Upper lobe of left lung (tissue), 4 donors: ENCODE measurements around the gene ANKRD44.

ENCODE experiments used
- EP300 ChIP-seq, 4 donors: sonication (generic); formaldehyde crosslinking; IDR thresholded peaks; one replicate each; pipeline ENCODE4 v1.5.1; 2017; ENCODE audit warnings: antibody characterized with exemption in 4 of 4, control low read depth in 2 of 4
- POLR2A ChIP-seq, 4 donors: fragments of 450-650 bp; IDR thresholded peaks; one replicate each; pipeline ENCODE4 v1.5.1; 2016 to 2017; ENCODE audit warnings: antibody characterized with exemption in 4 of 4, mild to moderate bottlenecking in 2 of 4
- POLR2AphosphoS5 ChIP-seq, 2 donors: sonication (generic); formaldehyde crosslinking; IDR thresholded peaks; one replicate each; pipeline ENCODE4 v1.5.1; 2017; ENCODE audit warnings: antibody characterized with exemption in 2 of 2
- TF ChIP-seq, protein P1 (sequence below), 6 experiments: fragments of 450-650 bp in 4 of 6; fragments of 200-600 bp in 2 of 6; sonication (generic) in 2 of 6; IDR thresholded peaks; one replicate each; pipeline ENCODE4 v1.5.1; 2016 to 2019; ENCODE audit warnings: antibody characterized with exemption in 6 of 6

DNA sequence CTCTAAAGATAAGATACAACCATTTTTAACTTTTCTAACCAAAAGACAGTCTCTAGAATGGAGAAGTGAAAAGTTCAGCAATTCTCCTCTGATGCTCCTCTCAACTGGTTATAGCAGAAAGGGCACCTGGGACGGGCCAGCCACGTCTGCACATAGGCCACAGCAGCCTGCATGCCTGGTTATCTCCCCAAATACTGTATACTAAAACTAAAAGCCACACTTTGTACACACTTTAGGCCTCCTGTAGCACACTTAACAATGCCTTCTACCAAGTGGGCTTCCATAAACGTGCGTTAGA is 179.1 kb downstream of the ANKRD44 start:
- TF ChIP-seq, protein P1, sequence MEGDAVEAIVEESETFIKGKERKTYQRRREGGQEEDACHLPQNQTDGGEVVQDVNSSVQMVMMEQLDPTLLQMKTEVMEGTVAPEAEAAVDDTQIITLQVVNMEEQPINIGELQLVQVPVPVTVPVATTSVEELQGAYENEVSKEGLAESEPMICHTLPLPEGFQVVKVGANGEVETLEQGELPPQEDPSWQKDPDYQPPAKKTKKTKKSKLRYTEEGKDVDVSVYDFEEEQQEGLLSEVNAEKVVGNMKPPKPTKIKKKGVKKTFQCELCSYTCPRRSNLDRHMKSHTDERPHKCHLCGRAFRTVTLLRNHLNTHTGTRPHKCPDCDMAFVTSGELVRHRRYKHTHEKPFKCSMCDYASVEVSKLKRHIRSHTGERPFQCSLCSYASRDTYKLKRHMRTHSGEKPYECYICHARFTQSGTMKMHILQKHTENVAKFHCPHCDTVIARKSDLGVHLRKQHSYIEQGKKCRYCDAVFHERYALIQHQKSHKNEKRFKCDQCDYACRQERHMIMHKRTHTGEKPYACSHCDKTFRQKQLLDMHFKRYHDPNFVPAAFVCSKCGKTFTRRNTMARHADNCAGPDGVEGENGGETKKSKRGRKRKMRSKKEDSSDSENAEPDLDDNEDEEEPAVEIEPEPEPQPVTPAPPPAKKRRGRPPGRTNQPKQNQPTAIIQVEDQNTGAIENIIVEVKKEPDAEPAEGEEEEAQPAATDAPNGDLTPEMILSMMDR (IDR thresholded peaks at IDR 0.05) = no peak
- TF ChIP-seq POLR2A (IDR thresholded peaks at IDR 0.05) = no peak
- TF ChIP-seq POLR2AphosphoS5 (IDR thresholded peaks at IDR 0.05) = no peak
- TF ChIP-seq EP300 (IDR thresholded peaks at IDR 0.05) = no peak
